Astrocyte (in vitro differentiated cells and primary cell): ENCODE measurements around the gene CCDC14. TPM values are rescaled to one million over a fixed set of nuclear protein-coding genes. Genes with fewer than 3 reads are reported as not detected.
"Not testable (repeated sequence)": the region's sequence is repeated elsewhere in the genome, so short reads cannot be mapped to it uniquely, and the experiment has no call there.

Source experiments
- DNase-seq: peaks from one replicate; pipeline ENCODE4 v3.0.0-alpha.2; 2010; ENCODE audit warnings: low read depth
- FAIRE-seq: peaks from 2 replicates; lab custom pipeline; 2011; peaks lifted over from hg19 to GRCh38; lab: Jason Lieb, UNC
- H2AFZ ChIP-seq: 2 replicates; pipeline ENCODE4 v1.6.0; 2012; ENCODE audit warnings: low read depth, low read length, inconsistent platforms
- H3K27ac ChIP-seq: 2 replicates; pipeline ENCODE4 v1.5.1; 2011; ENCODE audit warnings: low read depth, low read length, inconsistent platforms
- H3K27me3 ChIP-seq: 2 replicates; pipeline ENCODE4 v1.6.0; 2011; ENCODE audit warnings: low read length, inconsistent platforms; ENCODE audit not compliant: insufficient read depth
- H3K36me3 ChIP-seq: 2 replicates; pipeline ENCODE4 v1.5.1; 2011; ENCODE audit warnings: low read length, inconsistent platforms; ENCODE audit not compliant: insufficient read depth
- H3K4me1 ChIP-seq: 2 replicates; pipeline ENCODE4 v1.5.1; 2011; ENCODE audit warnings: low read length, inconsistent platforms; ENCODE audit not compliant: insufficient read depth
- H3K4me2 ChIP-seq: 2 replicates; pipeline ENCODE4 v1.6.0; 2012; ENCODE audit warnings: low read length, inconsistent platforms
- H3K4me3 ChIP-seq: 2 replicates; pipeline ENCODE4 v1.5.1; 2011; ENCODE audit warnings: low read depth, mild to moderate bottlenecking, low read length, inconsistent platforms; ENCODE audit not compliant: insufficient read depth
- H3K79me2 ChIP-seq: 2 replicates; pipeline ENCODE4 v1.6.0; 2012; ENCODE audit warnings: mild to moderate bottlenecking, low read length, inconsistent platforms; ENCODE audit not compliant: insufficient read depth
- H3K9ac ChIP-seq: 2 replicates; pipeline ENCODE4 v1.6.0; 2012; ENCODE audit warnings: mild to moderate bottlenecking, low read length, inconsistent platforms
- H3K9me3 ChIP-seq: 2 replicates; pipeline ENCODE4 v1.5.1; 2012; ENCODE audit warnings: low read depth, mild to moderate bottlenecking, low read length, inconsistent platforms; ENCODE audit not compliant: insufficient read depth
- H4K20me1 ChIP-seq: 2 replicates; pipeline ENCODE4 v1.6.0; 2012; ENCODE audit warnings: low read length, inconsistent platforms; ENCODE audit not compliant: insufficient read depth
- H3K27ac Mint-ChIP-seq: one replicate; pipeline ENCODE4 v1.8.0; 2021; ENCODE audit warnings: mild to moderate bottlenecking, mixed read lengths; ENCODE audit not compliant: unreplicated experiment
- H3K27me3 Mint-ChIP-seq: one replicate; pipeline ENCODE4 v1.8.0; 2021; ENCODE audit warnings: low read depth, mixed read lengths; ENCODE audit not compliant: unreplicated experiment
- H3K36me3 Mint-ChIP-seq: one replicate; pipeline ENCODE4 v1.8.0; 2021; ENCODE audit warnings: low read depth, mixed read lengths; ENCODE audit not compliant: unreplicated experiment
- H3K4me1 Mint-ChIP-seq: one replicate; pipeline ENCODE4 v1.8.0; 2021; ENCODE audit warnings: low read depth, mixed read lengths; ENCODE audit not compliant: unreplicated experiment
- H3K4me3 Mint-ChIP-seq: one replicate; pipeline ENCODE4 v1.8.0; 2021; ENCODE audit warnings: mild to moderate bottlenecking, moderate library complexity, mixed read lengths; ENCODE audit not compliant: unreplicated experiment
- H3K9me3 Mint-ChIP-seq: one replicate; pipeline ENCODE4 v1.8.0; 2021; ENCODE audit warnings: mild to moderate bottlenecking, mixed read lengths; ENCODE audit not compliant: unreplicated experiment
- EZH2 ChIP-seq: IDR thresholded peaks from 2 replicates; pipeline ENCODE4 v1.6.1; 2012; ENCODE audit warnings: mild to moderate bottlenecking, low read length, inconsistent platforms; ENCODE audit not compliant: insufficient read depth
- total RNA-seq: library from RNA; stranded (reverse); gene quantifications from 2 replicates; pipeline ENCODE4 v1.2.1, GENCODE V29; 2021
- TF ChIP-seq, protein P1 (sequence below): IDR thresholded peaks from 2 replicates; pipeline ENCODE4 v1.5.1; 2011; ENCODE audit warnings: low read depth, mild to moderate bottlenecking, inconsistent platforms, low read length, moderate library complexity; ENCODE audit not compliant: insufficient read depth

CCDC14 gene
- total RNA-seq, 1 donor from 2014 or later = 35.8 TPM

DNA sequence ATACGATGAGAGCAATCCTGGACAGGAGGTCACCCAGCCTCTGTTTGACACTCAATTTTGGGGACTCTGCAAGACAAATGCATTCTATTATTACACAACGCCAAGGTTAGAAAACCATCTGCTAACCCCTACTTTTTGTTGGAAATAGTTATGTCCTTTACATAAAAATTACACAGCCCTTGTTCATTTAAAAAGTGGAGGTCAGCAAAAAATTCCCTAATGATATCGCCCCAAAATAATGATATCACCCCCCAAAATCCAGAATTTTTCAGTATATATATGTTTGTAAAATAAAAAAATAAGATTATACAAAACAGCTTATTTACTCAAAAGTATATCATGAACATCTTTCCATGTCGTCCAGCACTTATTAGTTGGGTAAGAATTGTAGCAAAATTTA is 19.5 kb upstream of the CCDC14 start:
- DNase-seq (no peak), FAIRE-seq (no peak)
- Histone ChIP-seq H3K27ac (no peak overlapping the region), H3K9me3 (no peaks in the 10 kb centered on the region), H4K20me1 (no peaks in the 10 kb centered on the region), H3K27me3 (peaks cover 11% of the 10 kb centered on the region), H3K79me2 (no peaks in the 10 kb centered on the region), H3K9ac (peak overlapping the region; percentile 48), H3K4me2 (peak overlapping the region; percentile 98), H3K4me3 (peak overlapping the region; percentile 57), H3K4me1 (peaks cover 4% of the 10 kb centered on the region), H2AFZ (peak overlapping the region; percentile 87), H3K36me3 (no peaks in the 10 kb centered on the region)
- TF ChIP-seq, protein P1, sequence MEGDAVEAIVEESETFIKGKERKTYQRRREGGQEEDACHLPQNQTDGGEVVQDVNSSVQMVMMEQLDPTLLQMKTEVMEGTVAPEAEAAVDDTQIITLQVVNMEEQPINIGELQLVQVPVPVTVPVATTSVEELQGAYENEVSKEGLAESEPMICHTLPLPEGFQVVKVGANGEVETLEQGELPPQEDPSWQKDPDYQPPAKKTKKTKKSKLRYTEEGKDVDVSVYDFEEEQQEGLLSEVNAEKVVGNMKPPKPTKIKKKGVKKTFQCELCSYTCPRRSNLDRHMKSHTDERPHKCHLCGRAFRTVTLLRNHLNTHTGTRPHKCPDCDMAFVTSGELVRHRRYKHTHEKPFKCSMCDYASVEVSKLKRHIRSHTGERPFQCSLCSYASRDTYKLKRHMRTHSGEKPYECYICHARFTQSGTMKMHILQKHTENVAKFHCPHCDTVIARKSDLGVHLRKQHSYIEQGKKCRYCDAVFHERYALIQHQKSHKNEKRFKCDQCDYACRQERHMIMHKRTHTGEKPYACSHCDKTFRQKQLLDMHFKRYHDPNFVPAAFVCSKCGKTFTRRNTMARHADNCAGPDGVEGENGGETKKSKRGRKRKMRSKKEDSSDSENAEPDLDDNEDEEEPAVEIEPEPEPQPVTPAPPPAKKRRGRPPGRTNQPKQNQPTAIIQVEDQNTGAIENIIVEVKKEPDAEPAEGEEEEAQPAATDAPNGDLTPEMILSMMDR = no peak
- no peak for TF ChIP-seq EZH2
- Mint-ChIP-seq H3K4me3 (peak overlapping the region; percentile 55), H3K36me3 (no peaks in the 10 kb centered on the region), H3K4me1 (peaks cover 4% of the 10 kb centered on the region), H3K9me3 (peaks cover 6% of the 10 kb centered on the region), H3K27me3 (peaks cover 10% of the 10 kb centered on the region), H3K27ac (no peak overlapping the region)

DNA sequence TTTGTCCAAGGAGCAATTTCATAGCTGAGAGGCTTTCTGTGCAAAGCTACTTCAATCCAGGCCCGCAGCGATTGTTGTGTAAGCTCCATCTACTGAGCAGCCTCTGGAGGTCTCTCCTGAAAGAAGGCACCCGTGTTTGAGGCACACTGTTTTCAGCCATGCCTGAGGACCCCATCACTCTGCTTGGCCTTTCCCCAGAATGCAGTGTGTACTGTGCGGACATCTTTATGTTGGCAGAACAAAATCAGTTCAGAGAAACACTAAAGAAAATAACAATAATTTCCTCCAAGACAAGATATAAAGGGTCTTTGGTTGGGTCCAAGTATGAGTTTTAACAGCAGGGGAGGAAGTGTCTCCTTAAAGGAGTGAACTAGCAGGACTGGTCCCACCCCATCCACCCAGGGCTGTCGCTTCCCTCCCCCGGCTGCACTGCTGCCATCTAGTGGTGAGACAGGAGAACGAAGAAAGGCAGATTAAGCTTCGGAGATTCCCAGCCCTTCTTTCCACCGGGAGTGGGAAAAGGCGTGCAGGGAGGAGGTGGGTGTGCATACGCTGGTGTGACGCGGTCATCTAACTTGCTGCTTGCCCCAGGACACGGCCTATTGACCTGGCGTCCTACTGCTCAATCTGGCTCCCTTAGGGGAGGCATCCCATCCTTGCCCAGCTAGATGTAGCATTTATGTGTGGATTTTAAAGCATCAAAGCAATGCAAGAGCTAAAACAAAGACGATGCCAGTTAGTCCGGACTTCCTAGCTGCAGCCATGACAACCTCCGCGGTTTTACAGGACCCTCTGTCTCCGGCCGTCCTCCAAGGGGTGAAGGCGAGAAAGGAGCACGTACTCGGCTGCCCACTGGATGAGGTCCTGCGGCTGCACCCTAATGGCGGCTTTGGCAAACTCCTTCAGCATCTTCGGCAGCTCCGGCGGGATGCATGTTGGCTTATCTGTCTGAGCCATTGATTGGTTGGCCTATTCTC is 18.8 kb upstream of the CCDC14 start:
- TF ChIP-seq, protein P1 = peak; percentile 50
- H3K27ac Mint-ChIP-seq, H3K4me1 ChIP-seq, H3K36me3 ChIP-seq, H3K9me3 Mint-ChIP-seq, H3K4me1 Mint-ChIP-seq, H3K36me3 Mint-ChIP-seq, H4K20me1 ChIP-seq, H3K9me3 ChIP-seq, H3K79me2 ChIP-seq, H3K27ac ChIP-seq: not testable (repeated sequence)
- Histone ChIP-seq H3K27me3 (peaks cover 11% of the 10 kb centered on the region), H3K4me3 (peak overlapping the region; percentile 57), H3K9ac (peak overlapping the region; percentile 48), H3K4me2 (peak overlapping the region; percentile 98), H2AFZ (peak overlapping the region; percentile 87)
- FAIRE-seq (peak; percentile 93), DNase-seq (peak; percentile 23)
- H3K27me3 Mint-ChIP-seq = peaks cover 10% of the 10 kb centered on the region
- H3K4me3 Mint-ChIP-seq = peak overlapping the region; percentile 55

DNA sequence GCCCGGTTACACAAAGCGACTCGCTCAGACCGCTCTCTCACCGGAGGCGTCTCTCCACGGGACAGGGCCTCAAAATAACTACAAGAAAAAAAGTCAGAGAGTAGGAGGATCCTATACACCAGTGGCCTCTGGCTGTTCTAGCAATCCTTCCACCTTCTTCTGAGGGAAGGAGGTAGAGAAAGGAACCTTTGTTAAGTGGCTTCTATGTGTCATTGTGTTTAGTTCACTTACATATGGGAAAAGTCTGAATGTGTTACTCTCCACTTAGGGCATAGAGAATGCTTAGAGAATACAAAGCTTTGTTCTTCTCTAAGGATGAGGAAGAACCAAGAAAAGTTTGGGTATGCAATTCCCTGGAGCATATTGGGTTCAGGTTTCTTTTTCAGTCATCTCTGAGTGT is 15.9 kb upstream of the CCDC14 start:
- not testable (repeated sequence) for H3K4me3 Mint-ChIP-seq, H3K79me2 ChIP-seq, DNase-seq, H2AFZ ChIP-seq, H3K27me3 Mint-ChIP-seq, H3K36me3 Mint-ChIP-seq, H3K4me3 ChIP-seq, H3K4me1 Mint-ChIP-seq, H3K9me3 Mint-ChIP-seq, H3K27ac Mint-ChIP-seq, H3K4me1 ChIP-seq, H3K9ac ChIP-seq, H3K27ac ChIP-seq, H3K36me3 ChIP-seq, H4K20me1 ChIP-seq, FAIRE-seq, H3K9me3 ChIP-seq
- Histone ChIP-seq H3K27me3 (peaks cover 12% of the 10 kb centered on the region), H3K4me2 (peak overlapping the region; percentile 48)

DNA sequence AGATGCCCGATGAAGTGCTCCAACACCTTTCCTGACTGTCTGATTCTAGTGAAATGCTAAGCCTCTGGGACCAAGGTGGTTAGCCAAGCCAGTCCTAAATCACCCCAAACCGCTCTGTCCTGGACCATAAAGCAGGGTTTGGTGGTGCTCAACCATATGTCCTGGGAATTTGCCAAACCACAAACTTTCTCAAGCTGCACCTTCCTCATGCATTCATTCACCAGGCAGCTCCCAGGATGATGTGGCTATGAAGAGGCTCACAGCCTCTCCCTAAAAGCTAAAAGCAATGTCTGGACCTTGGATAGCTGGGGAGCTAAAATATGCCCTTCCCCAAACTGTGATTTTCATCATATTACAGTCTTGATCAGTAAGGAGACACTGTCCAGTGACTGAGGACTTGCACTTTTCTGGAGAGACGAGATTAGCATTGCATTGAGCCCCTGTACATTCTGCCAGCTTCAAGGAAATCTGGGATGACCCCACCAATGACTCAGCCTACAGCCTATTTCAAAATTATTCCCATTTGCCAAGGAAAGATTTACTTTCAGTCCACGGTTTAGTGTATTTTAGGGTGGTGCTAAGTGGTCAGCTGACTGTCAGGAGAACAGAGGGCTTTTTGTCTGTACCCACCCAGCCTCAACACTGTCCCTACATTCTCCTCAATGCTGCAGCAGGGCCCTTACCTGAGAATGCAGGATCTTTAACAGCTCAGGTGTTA is 15.3 kb upstream of the CCDC14 start:
- not testable (repeated sequence) for H2AFZ ChIP-seq, H3K4me1 ChIP-seq, H3K27me3 ChIP-seq, FAIRE-seq, H3K4me3 Mint-ChIP-seq, H3K27ac Mint-ChIP-seq, H3K4me1 Mint-ChIP-seq, H3K9me3 ChIP-seq, H3K4me3 ChIP-seq, H3K27ac ChIP-seq, H3K27me3 Mint-ChIP-seq, H3K36me3 ChIP-seq, H3K9ac ChIP-seq, H4K20me1 ChIP-seq, H3K9me3 Mint-ChIP-seq, H3K36me3 Mint-ChIP-seq, H3K79me2 ChIP-seq
- DNase-seq = peak; percentile 29
- peak overlapping the region; percentile 48 for H3K4me2 ChIP-seq
